Measurements from ENCODE around the gene RFNG. TPM values are rescaled to one million over a fixed set of nuclear protein-coding genes. Genes with fewer than 3 reads are reported as not detected.

The RFNG gene
- total and polyA plus RNA-seq, 2 of the 13 experiments (the other 11 are each of a cell fraction or from before 2014, with no cell fraction given): 61.4 to 64.0 TPM

- no peak for TF ChIP-seq ZNF17 (CRISPR knock-in tag; IDR thresholded peaks at IDR 0.05)
- TF ChIP-seq ZFX (CRISPR knock-in tag; IDR thresholded peaks at IDR 0.05; ENCODE audit: low read depth): peak; percentile 96
- no peak for TF ChIP-seq ATF1 (CRISPR knock-in tag; IDR thresholded peaks at IDR 0.05)
- no peak for TF ChIP-seq ZNF530 (CRISPR knock-in tag; IDR thresholded peaks at IDR 0.05; ENCODE audit: low read depth)
- TF ChIP-seq RFXANK (CRISPR knock-in tag; IDR thresholded peaks at IDR 0.05): no peak
- no peak for TF ChIP-seq ZNF746 (CRISPR knock-in tag; IDR thresholded peaks at IDR 0.05)
- no peak for TF ChIP-seq ARID2 (CRISPR knock-in tag; IDR thresholded peaks at IDR 0.05; ENCODE audit: borderline replicate concordance)
- TF ChIP-seq CBFB (CRISPR knock-in tag; IDR thresholded peaks at IDR 0.05): 0 out of 2 replicates have a peak, but pooled peaks have one; percentile 33
- peak; percentile 52; the same call in 1 of the 2 replicates for TF ChIP-seq POLR2G (IDR thresholded peaks at IDR 0.05; ENCODE audit: low read depth, low read length)
- no peak for TF ChIP-seq ZBTB40 (IDR thresholded peaks at IDR 0.05)
- TF ChIP-seq ZBTB40 (CRISPR knock-in tag; IDR thresholded peaks at IDR 0.05): peak; percentile 57; the same call in 1 of the 2 replicates
- TF ChIP-seq, protein P1, sequence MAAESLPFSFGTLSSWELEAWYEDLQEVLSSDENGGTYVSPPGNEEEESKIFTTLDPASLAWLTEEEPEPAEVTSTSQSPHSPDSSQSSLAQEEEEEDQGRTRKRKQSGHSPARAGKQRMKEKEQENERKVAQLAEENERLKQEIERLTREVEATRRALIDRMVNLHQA (CRISPR knock-in tag; IDR thresholded peaks at IDR 0.05): no peak
- no peak for TF ChIP-seq ZNF512 (CRISPR knock-in tag; IDR thresholded peaks at IDR 0.05)
- peak; percentile 100 for TF ChIP-seq ZNF687 (CRISPR knock-in tag; IDR thresholded peaks at IDR 0.05)
Measured at GRCh38 chr17:82056729-82057621, 5.4 kb upstream of the RFNG start (continued).
